GM12891 (cell line): Measurements from ENCODE around the gene PTN.

Experiments used
- PAX5 ChIP-seq: IDR thresholded peaks from 2 replicates; pipeline ENCODE4 v1.6.1; 2011; ENCODE audit warnings: low read length, moderate library complexity, mild to moderate bottlenecking; ENCODE audit not compliant: insufficient read depth, severe bottlenecking
- POLR2A ChIP-seq: IDR thresholded peaks from 2 replicates; pipeline ENCODE4 v1.6.1; 2011; ENCODE audit warnings: low read depth, low read length, control low read depth
- POLR2AphosphoS5 ChIP-seq: IDR thresholded peaks from 2 replicates; pipeline ENCODE4 v1.6.1; 2011; ENCODE audit warnings: low read depth, low read length, control low read depth
- POU2F2 ChIP-seq: IDR thresholded peaks from 2 replicates; pipeline ENCODE4 v1.6.1; 2011; ENCODE audit warnings: low read depth, mild to moderate bottlenecking, control low read depth, low read length, moderate library complexity
- SPI1 ChIP-seq: IDR thresholded peaks from 2 replicates; pipeline ENCODE4 v1.6.1; 2011; ENCODE audit warnings: low read depth, low read length, control low read depth
- TAF1 ChIP-seq: IDR thresholded peaks from 2 replicates; pipeline ENCODE4 v1.6.1; 2011; ENCODE audit warnings: low read depth, low read length, control low read depth

- TF ChIP-seq POLR2A (no peak), TAF1 (no peak), PAX5 (no peak), POLR2AphosphoS5 (no peak), POU2F2 (no peak), SPI1 (no peak)
Measured at GRCh38 chr7:137289101-137289500, 54.4 kb downstream of the PTN start.
